ENCODE measurements around the gene PRKCA.
"Not testable (repeated sequence)": the region's sequence is repeated elsewhere in the genome, so short reads cannot be mapped to it uniquely, and the experiment has no call there.

Gene PRKCA

DNA sequence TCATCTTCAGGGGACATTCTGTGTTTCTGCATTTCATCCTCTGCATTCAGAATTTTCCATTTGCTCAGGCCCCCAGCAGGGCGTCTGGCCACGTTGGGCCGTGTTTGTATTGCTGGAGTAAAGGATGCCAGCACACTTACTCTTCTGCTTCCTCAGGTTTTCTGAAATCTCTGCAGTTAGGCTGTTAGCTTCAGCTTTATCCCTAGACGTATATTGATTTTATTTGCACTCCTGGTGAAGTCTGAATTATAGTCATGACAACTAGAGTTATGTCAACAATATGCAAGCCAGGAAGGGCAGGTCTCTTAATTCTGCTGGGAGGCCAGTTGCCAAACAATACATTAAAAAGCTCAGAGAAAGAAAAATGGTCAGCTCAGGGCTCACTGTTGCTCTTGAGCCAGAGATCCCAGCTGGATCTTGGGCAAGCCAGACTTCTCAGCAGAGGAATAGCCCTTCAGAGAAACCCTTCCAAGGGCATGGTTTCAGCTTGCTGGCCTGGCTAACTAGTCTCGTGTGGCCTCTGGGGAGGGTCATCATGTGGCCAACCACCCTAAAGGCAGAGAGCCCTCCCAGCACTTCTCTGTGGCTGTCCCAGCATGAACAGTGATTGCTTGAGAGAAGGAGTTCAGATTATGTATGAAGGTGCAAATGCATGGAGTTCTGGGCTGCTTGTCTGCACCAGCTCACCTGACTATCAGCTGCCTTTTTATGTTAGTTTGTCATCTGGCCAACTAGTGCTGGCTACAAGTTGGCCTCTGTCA lies 422.3 kb downstream of the PRKCA start:
- Histone ChIP-seq H3K36me3 (no peaks in the 10 kb centered on the region), H3K4me1 (ENCODE audit: control insufficient read depth in 1 of 2, insufficient read depth in 1 of 2, low read depth in 1 of 2, low read length in 1 of 2) (no peaks in the 10 kb centered on the region), H3K4me3 (ENCODE audit: low read depth in 1 of 2, low read length in 1 of 2) (no peak overlapping the region), H3K9me3 (no peaks in the 10 kb centered on the region), H3K27me3 (peaks cover 7% of the 10 kb centered on the region), H3K27ac (no peak overlapping the region)
- TF ChIP-seq, protein P1, sequence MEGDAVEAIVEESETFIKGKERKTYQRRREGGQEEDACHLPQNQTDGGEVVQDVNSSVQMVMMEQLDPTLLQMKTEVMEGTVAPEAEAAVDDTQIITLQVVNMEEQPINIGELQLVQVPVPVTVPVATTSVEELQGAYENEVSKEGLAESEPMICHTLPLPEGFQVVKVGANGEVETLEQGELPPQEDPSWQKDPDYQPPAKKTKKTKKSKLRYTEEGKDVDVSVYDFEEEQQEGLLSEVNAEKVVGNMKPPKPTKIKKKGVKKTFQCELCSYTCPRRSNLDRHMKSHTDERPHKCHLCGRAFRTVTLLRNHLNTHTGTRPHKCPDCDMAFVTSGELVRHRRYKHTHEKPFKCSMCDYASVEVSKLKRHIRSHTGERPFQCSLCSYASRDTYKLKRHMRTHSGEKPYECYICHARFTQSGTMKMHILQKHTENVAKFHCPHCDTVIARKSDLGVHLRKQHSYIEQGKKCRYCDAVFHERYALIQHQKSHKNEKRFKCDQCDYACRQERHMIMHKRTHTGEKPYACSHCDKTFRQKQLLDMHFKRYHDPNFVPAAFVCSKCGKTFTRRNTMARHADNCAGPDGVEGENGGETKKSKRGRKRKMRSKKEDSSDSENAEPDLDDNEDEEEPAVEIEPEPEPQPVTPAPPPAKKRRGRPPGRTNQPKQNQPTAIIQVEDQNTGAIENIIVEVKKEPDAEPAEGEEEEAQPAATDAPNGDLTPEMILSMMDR (IDR thresholded peaks at IDR 0.05) = no peak

DNA sequence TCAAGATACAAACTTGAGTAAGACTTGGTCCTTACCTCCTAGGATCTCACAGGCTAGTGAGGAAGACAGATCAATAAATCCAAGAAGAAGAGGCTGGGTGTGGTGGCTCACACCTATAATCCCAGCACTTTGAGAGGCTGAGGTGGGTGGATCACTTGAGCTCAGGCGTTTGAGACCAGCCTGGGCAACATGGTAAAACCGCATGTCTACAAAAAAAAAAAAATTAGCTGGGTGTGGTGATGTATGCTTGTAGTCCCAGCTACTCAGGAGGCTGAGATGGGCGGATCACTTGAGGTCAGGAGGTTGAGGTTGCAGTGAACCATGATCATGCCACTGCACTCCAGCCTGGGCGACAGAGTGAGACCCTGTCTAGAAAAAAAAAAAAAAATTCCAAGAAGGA lies 423.0 kb downstream of the PRKCA start:
- H3K4me3 ChIP-seq (ENCODE audit: low read depth in 1 of 2, low read length in 1 of 2); H3K27me3 ChIP-seq; H3K36me3 ChIP-seq; H3K4me1 ChIP-seq (ENCODE audit: control insufficient read depth in 1 of 2, insufficient read depth in 1 of 2, low read depth in 1 of 2, low read length in 1 of 2); H3K27ac ChIP-seq; H3K9me3 ChIP-seq: not testable (repeated sequence)

DNA sequence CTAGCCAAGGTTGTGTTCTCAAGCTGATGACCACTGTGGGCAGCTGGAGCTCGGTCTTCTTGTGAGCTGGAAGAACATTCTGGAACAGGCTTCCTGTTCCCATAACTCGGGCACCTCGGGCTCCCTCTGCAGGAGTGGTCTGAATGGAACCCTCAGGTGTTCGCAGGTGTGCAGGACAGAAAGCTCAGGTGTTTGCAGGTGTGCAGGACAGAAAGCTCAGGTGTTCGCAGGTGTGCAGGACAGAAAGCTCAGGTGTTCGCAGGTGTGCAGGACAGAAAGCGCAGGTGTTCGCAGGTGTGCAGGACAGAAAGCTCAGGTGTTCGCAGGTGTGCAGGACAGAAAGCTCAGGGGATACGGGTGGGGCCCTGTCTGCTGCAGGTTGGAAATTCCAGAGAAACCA lies 423.5 kb downstream of the PRKCA start:
- Histone ChIP-seq H3K4me3 (ENCODE audit: low read depth in 1 of 2, low read length in 1 of 2) (no peak overlapping the region), H3K27ac (no peak overlapping the region), H3K27me3 (peaks cover 7% of the 10 kb centered on the region), H3K9me3 (no peaks in the 10 kb centered on the region), H3K36me3 (no peaks in the 10 kb centered on the region), H3K4me1 (ENCODE audit: control insufficient read depth in 1 of 2, insufficient read depth in 1 of 2, low read depth in 1 of 2, low read length in 1 of 2) (no peaks in the 10 kb centered on the region)
- TF ChIP-seq, protein P1 (IDR thresholded peaks at IDR 0.05) = no peak

DNA sequence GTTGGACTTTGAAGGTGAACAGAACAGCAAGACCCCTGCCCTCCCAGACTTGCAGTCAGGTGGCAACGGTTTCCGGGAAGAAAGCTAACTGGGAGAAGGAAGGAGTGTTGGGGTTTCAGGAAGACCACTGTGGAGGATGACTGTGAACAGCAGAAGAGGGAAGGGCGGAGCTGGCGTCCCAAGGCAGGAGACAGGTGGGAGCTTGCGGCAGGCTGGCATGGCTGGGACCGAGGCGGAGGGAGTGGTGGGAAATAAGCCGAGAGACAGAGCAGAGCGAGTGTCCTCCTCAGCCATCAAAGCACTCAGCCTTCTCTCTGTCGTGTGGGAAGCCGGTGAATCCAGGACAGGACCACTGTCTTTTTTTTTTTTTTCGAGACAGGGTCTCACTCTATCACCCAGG lies 424.0 kb downstream of the PRKCA start:
- TF ChIP-seq, protein P1 (IDR thresholded peaks at IDR 0.05) = no peak
- Histone ChIP-seq H3K9me3 (no peaks in the 10 kb centered on the region), H3K4me1 (ENCODE audit: control insufficient read depth in 1 of 2, insufficient read depth in 1 of 2, low read depth in 1 of 2, low read length in 1 of 2) (no peaks in the 10 kb centered on the region), H3K27ac (no peak overlapping the region), H3K4me3 (ENCODE audit: low read depth in 1 of 2, low read length in 1 of 2) (no peak overlapping the region), H3K36me3 (no peaks in the 10 kb centered on the region), H3K27me3 (peaks cover 7% of the 10 kb centered on the region)

DNA sequence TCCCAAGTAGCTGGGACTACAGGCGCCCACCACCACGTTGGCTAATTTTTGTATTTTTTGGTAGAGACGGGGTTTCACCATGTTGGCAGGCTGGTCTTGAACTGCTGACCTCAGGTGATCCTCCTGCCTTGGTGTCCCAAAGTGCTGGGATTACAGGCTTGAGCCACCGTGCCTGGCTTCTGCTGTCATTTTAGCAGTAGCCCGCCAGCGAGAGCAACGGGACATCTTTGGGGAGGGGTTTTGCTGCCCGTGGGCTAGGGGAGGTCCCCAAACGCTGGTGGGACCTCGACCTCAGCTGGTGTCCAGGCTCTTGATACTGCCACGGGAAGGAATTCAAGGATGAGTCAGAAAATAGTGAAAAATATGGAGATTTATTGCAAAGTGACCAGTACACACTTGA lies 424.4 kb downstream of the PRKCA start:
- no peak overlapping the region for H3K27ac ChIP-seq
- H3K9me3 ChIP-seq = no peaks in the 10 kb centered on the region
- H3K4me3 ChIP-seq (ENCODE audit: low read depth in 1 of 2, low read length in 1 of 2) = no peak overlapping the region
- TF ChIP-seq, protein P1 (IDR thresholded peaks at IDR 0.05) = no peak
- H3K4me1 ChIP-seq (ENCODE audit: control insufficient read depth in 1 of 2, insufficient read depth in 1 of 2, low read depth in 1 of 2, low read length in 1 of 2) = no peaks in the 10 kb centered on the region
- peaks cover 7% of the 10 kb centered on the region for H3K27me3 ChIP-seq
- no peaks in the 10 kb centered on the region for H3K36me3 ChIP-seq

DNA sequence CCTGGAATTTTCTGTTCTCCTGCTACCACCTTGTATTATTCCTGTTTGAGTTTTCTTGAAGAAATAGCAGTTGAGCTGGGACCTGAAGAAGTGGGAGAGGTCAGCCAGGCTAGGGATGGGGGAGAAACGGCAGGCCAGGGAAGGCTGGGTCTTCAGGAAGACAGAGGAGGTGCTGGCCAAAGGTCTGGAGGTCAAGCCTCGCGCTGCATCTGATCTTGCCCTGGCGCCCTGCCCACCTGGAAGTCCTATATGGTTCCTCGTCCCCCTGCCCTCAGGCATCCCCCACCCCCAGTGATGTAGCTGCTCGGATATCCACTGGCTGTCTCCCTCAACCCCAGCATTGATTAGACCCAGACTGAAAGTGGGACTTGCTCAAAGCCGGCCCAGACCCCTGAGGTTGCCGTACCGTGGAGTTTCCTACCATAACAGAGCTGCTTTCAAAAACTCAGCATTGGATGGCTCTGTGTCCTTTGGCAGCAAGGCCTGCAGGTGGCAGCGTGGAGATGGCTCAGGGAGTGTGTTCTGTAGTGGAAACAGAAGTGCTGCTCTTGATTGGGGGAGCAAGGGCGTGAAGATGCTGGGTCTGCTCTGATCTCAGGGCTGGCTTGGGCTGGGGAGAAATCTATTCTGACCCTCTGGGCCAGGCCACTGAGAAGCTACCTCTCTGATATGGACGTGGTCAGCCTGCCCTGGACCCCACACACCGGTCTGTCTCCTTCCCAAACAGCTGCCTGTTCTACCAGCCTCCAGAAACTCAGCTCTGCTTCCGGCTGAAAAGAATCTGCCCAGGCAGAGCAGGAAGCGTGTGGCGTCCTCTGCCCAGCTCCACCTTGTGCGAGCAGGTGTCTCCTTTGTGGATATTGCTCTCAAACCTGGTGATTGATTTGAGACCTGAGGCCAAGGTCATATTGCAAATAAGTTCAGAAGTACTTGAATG lies 425.5 kb downstream of the PRKCA start:
- peaks cover 7% of the 10 kb centered on the region for H3K27me3 ChIP-seq
- no peaks in the 10 kb centered on the region for H3K9me3 ChIP-seq
- H3K4me1 ChIP-seq (ENCODE audit: control insufficient read depth in 1 of 2, insufficient read depth in 1 of 2, low read depth in 1 of 2, low read length in 1 of 2) = no peaks in the 10 kb centered on the region
- no peak overlapping the region for H3K4me3 ChIP-seq (ENCODE audit: low read depth in 1 of 2, low read length in 1 of 2)
- no peak overlapping the region for H3K27ac ChIP-seq
- TF ChIP-seq, protein P1 (IDR thresholded peaks at IDR 0.05) = no peak
- H3K36me3 ChIP-seq = no peaks in the 10 kb centered on the region

Measured in neutrophil (primary cell).